Fibroblast of lung (primary cell): ENCODE data around the gene MEP1A.

Experiments used
- CTCF ChIP-seq, 2 donors: IDR thresholded peaks in 1 of 2; conservative IDR thresholded peaks in 1 of 2; 1 replicate in 1 of 2; 2 replicates in 1 of 2; pipeline ENCODE4 v1.5.1; 2011 to 2012; ENCODE audit warnings: low read length in 2 of 2, control low read depth in 1 of 2, inconsistent platforms in 1 of 2, low read depth in 1 of 2, mild to moderate bottlenecking in 1 of 2
- EZH2 ChIP-seq: IDR thresholded peaks from 2 replicates; pipeline ENCODE4 v1.5.1; 2012; ENCODE audit warnings: low read length, control low read depth, mild to moderate bottlenecking; ENCODE audit errors: missing control alignments

- TF ChIP-seq CTCF (conservative IDR thresholded peaks at IDR 0.05 in 1 of 2, IDR thresholded peaks at IDR 0.05 in 1 of 2; ENCODE audit: low read depth in 1 of 2, low read length in 2 of 2), result no peak
- TF ChIP-seq EZH2, result no peak
Observed at GRCh38 chr6:46789434-46790354, 3.5 kb upstream of the MEP1A start.
